GM23248 (cell line): Measurements from ENCODE around the gene SRGAP2C. TPM values are rescaled to one million over a fixed set of nuclear protein-coding genes. Genes with fewer than 3 reads are reported as not detected.
"Not testable (repeated sequence)": the region's sequence is repeated elsewhere in the genome, so short reads cannot be mapped to it uniquely, and the experiment has no call there.

Experiments used
- DNase-seq: peaks from one replicate; pipeline ENCODE4 v3.0.0-alpha.2; 2015
- H2AFZ ChIP-seq: fragments of 200-600 bp; sonication (generic); 2 replicates; pipeline ENCODE4 v1.6.1; 2016; ENCODE audit warnings: antibody characterized with exemption
- H3F3A ChIP-seq: fragments of 200-600 bp; sonication (generic); 2 replicates; pipeline ENCODE4 v1.6.1; 2016; ENCODE audit warnings: mild to moderate bottlenecking, antibody characterized with exemption, mixed run types; ENCODE audit not compliant: insufficient read depth
- H3K27ac ChIP-seq: fragments of 200-600 bp; sonication (generic); 2 replicates; pipeline ENCODE4 v1.5.1; 2016; ENCODE audit warnings: mild to moderate bottlenecking
- H3K27me3 ChIP-seq: fragments of 200-600 bp; sonication (generic); replicated peaks from 2 replicates; pipeline ENCODE4 v1.6.1; 2016; ENCODE audit warnings: mild to moderate bottlenecking; ENCODE audit not compliant: insufficient read depth
- H3K36me3 ChIP-seq: fragments of 200-600 bp; sonication (generic); 2 replicates; pipeline ENCODE4 v1.6.1; 2016; ENCODE audit warnings: low read depth, mild to moderate bottlenecking
- H3K4me1 ChIP-seq: fragments of 200-600 bp; sonication (generic); 2 replicates; pipeline ENCODE4 v1.6.1; 2016; ENCODE audit warnings: mild to moderate bottlenecking; ENCODE audit not compliant: insufficient read depth
- H3K4me2 ChIP-seq: fragments of 200-600 bp; sonication (generic); one replicate; pipeline ENCODE4 v1.6.1; 2016; ENCODE audit warnings: mild to moderate bottlenecking; ENCODE audit not compliant: unreplicated experiment
- H3K4me3 ChIP-seq: fragments of 200-600 bp; sonication (generic); 2 replicates; pipeline ENCODE4 v1.5.1; 2016; ENCODE audit warnings: mild to moderate bottlenecking
- H3K79me2 ChIP-seq: fragments of 200-600 bp; sonication (generic); 2 replicates; pipeline ENCODE4 v1.6.1; 2016; ENCODE audit warnings: mild to moderate bottlenecking; ENCODE audit not compliant: insufficient read depth
- H3K9ac ChIP-seq: fragments of 200-600 bp; sonication (generic); 2 replicates; pipeline ENCODE4 v1.6.1; 2016; ENCODE audit warnings: mild to moderate bottlenecking
- H3K9me2 ChIP-seq: fragments of 200-600 bp; sonication (generic); 2 replicates; pipeline ENCODE4 v1.6.1; 2016; ENCODE audit warnings: mixed run types, mild to moderate bottlenecking, moderate library complexity; ENCODE audit not compliant: insufficient read depth
- H3K9me3 ChIP-seq: fragments of 200-600 bp; sonication (generic); one replicate; pipeline ENCODE4 v1.6.1; 2017; ENCODE audit warnings: low read depth
- H4K20me1 ChIP-seq: fragments of 200-600 bp; sonication (generic); 2 replicates; pipeline ENCODE4 v1.6.0; 2016; ENCODE audit not compliant: insufficient read depth
- WGBS, 2 experiments: methylation state at CpG; one replicate each; pipeline ENCODE4 v1.1.6; 2015 to 2017; ENCODE audit warnings: low lambda C conversion rate in 2 of 2, low coverage in 1 of 2; ENCODE audit errors: missing lambda C conversion rate in 2 of 2; 5-methylcytosine and 5-hydroxymethylcytosine counted together
- in situ Hi-C: fragments of 300-500 bp; cut with MboI; formaldehyde crosslinking; loops from 2 replicates; pipeline ENCODE4 v1.15.0; 2020
- polyA plus RNA-seq: library from polyadenylated mRNA; unstranded; fragments of >200 nt; fragmentation: Nextera tagmentation; extraction: Ambion mirVana; gene quantifications from 2 replicates; pipeline ENCODE4 v1.2.1, GENCODE V29; 2016
- total RNA-seq: library from RNA; depleted of rRNA; stranded (reverse); fragments of >200 nt; shearing (Covaris generic); gene quantifications from 2 replicates; pipeline ENCODE4 v1.2.3, GENCODE V29; 2014

Gene SRGAP2C
- total and polyA plus RNA-seq, 2 experiments from 2014 or later, result 15.6 to 21.5 TPM

DNA sequence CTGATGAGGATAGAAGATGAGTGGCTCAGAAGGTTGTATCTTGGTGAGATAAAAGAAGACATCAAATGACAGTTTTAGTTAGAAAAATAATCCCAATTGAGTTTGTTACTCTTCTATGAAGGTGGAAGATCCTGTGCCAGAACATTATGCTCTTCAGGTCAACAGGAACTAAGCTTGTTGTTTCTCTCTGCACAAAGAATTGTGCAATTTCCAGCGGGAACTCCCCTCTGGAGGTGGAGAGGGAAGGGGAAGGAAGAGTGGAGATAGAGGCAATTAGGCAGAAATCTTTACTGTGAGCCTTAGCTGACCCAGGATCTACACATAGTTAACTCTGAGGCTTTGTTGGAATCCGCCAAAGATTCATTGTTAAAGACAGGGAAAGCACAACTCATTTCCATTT lies 77.4 kb downstream of the SRGAP2C start:
- DNase-seq, H3K36me3 ChIP-seq, H3K79me2 ChIP-seq, H3K27me3 ChIP-seq, H3K9me2 ChIP-seq, H2AFZ ChIP-seq, H3K9me3 ChIP-seq, H3K9ac ChIP-seq, H3K4me1 ChIP-seq, H3F3A ChIP-seq, H4K20me1 ChIP-seq, H3K4me3 ChIP-seq, in situ Hi-C loops, H3K4me2 ChIP-seq, H3K27ac ChIP-seq: not testable (repeated sequence)
- WGBS, 2 experiments, result 80 to 100% methylated on average over 1 of the region's 2 CpGs

DNA sequence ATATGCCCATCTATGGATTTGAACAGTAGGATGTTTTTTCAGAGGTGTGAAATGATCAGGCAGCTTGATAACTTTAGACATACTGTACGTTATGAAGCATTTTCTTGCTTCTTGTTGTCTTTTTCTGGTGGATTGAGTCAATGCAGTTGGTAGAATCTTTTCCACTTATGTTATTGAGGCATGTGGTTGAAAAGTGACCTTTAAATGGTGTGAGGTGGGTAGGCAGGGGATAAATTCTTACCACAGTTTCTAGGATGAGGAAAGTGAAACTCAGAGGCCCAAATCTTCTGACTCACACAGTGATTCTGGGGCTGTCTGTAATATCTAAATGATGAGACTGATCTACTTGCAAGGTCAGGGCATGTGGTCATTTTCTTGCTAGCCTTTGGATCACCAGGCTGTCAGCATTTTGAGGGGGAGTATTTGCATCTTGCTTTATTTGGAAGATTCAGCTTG lies 79.0 kb downstream of the SRGAP2C start:
- not testable (repeated sequence) for H4K20me1 ChIP-seq
- peak; percentile 57 for DNase-seq
- H3K27ac ChIP-seq, result peak overlapping the region; percentile 59

DNA sequence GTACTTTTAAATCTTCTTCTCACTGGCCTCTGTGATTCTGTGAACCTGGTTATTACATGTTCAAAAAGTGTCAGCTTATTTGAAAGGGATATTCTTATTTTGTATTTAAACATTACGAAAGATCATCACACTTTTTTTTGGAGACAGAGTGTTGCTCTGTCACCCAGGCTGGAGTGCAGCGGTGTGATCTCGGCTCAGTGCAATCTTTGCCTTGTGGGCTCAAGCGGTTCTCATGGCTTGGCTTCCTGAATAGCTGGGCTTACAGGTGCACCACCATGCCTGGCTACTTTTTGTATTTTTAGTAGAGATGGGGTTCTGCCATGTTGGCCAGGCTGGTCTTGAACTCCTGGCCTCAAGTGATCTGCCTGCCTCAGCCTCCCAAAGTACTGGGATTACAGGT lies 82.3 kb downstream of the SRGAP2C start:
- H3K4me3 ChIP-seq, in situ Hi-C loops, H3K9ac ChIP-seq, H3K4me2 ChIP-seq, H4K20me1 ChIP-seq, H3K79me2 ChIP-seq, H3K4me1 ChIP-seq, H3K9me3 ChIP-seq, H3K27me3 ChIP-seq, DNase-seq, H3K36me3 ChIP-seq, H3K27ac ChIP-seq, H2AFZ ChIP-seq, H3F3A ChIP-seq, H3K9me2 ChIP-seq: not testable (repeated sequence)
- WGBS, 2 experiments, result 100% methylated on average over 3 of the region's 4 CpGs

More for the DNA sequence above, 79.0 kb downstream of the SRGAP2C start:
- H3F3A ChIP-seq, H3K9me3 ChIP-seq, H3K36me3 ChIP-seq, H3K4me2 ChIP-seq, H2AFZ ChIP-seq, H3K9me2 ChIP-seq, H3K4me1 ChIP-seq, in situ Hi-C loops, H3K79me2 ChIP-seq, H3K27me3 ChIP-seq, H3K4me3 ChIP-seq: not testable (repeated sequence)
- WGBS, 2 experiments, result 0% methylated on average over 1 of the region's 1 CpG; no CpG with 5 or more reads in 1 of the 2 experiments
- H3K9ac ChIP-seq, result 0 out of 2 replicates have a peak overlapping the region, but pooled peaks have one; percentile 36

DNA sequence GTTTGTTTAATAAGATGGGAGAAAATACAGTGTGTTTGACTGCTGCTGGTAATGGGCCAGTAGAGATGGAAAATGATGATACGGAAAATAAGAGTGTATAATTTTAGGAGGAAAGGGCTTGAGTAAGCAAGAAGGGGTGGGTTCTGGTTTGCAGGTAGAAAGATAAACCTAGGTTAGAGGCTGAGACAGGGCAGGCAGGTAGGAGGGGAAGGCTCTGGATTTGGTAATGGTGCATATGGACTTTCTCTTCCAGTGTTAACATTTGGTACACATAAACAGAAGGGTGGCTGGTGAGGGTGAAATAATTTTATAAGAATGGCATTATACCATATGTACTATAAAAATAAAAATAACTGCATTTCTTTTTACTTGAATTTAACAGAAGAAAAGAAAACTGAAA lies 84.5 kb downstream of the SRGAP2C start:
- H3F3A ChIP-seq, H3K36me3 ChIP-seq, H2AFZ ChIP-seq, H3K4me2 ChIP-seq, H3K27ac ChIP-seq, DNase-seq, H3K27me3 ChIP-seq, H3K4me3 ChIP-seq, H3K79me2 ChIP-seq, H3K9me3 ChIP-seq, H4K20me1 ChIP-seq, H3K9me2 ChIP-seq, H3K4me1 ChIP-seq, H3K9ac ChIP-seq, in situ Hi-C loops: not testable (repeated sequence)
- WGBS, 2 experiments, result no CpG with 5 or more reads among the region's 1 CpG

DNA sequence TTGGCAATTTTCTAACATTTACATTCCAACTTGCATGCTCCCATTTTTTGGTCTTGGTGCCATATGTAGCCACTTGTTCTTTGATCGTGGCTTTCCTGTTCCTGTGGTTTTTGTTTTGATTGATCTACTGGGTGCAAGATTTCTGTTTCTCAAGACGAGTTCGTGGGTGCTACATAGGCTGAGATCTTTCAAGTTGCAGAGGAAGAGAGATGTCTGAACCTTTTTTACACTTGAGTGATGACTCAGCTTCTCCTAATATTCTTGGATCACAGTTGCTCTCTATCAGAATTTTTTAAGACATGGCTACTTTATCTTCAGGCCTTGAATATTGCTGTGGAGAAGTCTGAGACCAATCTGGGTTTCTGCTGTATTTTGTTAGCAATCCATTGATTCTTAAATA lies 85.2 kb downstream of the SRGAP2C start:
- H3K36me3 ChIP-seq, H3K4me2 ChIP-seq, H3K79me2 ChIP-seq, H3K4me1 ChIP-seq, H3K9me3 ChIP-seq, H3K4me3 ChIP-seq, H4K20me1 ChIP-seq, in situ Hi-C loops, H3K9ac ChIP-seq, H3K9me2 ChIP-seq, H3K27me3 ChIP-seq, H3K27ac ChIP-seq, DNase-seq, H2AFZ ChIP-seq, H3F3A ChIP-seq: not testable (repeated sequence)
- WGBS, 2 experiments, result 0% methylated on average over 1 of the region's 3 CpGs; no CpG with 5 or more reads in 1 of the 2 experiments

DNA sequence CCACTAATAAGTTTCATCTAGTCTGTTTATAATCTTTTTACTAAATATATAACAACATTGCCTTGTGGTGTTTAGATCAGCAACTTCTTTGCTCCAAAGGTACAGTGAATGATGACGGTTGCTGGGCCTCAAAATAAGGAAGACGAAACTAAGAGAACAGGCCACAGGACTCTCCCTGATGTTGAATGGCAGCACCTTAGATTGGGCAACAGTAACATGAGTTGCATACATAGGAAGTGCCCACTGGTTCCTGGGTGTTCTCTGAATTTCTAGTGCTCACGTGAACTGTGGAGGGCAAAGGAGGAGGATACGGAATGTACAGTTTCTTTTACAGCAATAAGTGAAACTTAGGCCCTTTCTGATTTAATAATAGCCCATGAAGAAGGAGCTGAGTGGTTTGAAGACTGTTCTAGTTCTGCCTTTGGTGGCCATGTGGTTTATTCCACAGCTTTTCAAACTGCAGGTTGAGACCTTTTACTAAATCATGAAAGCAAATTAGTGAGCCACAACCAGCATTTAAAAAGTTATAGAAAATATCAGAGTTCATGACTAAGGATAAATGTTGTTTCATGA lies 86.5 kb downstream of the SRGAP2C start:
- H3K27me3 ChIP-seq, H3K9me2 ChIP-seq, H3K9me3 ChIP-seq, H3K79me2 ChIP-seq, H4K20me1 ChIP-seq, H3K4me1 ChIP-seq, H3F3A ChIP-seq, H3K4me3 ChIP-seq, H3K27ac ChIP-seq, H2AFZ ChIP-seq, in situ Hi-C loops, DNase-seq, H3K4me2 ChIP-seq, H3K36me3 ChIP-seq, H3K9ac ChIP-seq: not testable (repeated sequence)
- 95 to 100% methylated on average over 2 of the region's 4 CpGs for WGBS, 2 experiments

DNA sequence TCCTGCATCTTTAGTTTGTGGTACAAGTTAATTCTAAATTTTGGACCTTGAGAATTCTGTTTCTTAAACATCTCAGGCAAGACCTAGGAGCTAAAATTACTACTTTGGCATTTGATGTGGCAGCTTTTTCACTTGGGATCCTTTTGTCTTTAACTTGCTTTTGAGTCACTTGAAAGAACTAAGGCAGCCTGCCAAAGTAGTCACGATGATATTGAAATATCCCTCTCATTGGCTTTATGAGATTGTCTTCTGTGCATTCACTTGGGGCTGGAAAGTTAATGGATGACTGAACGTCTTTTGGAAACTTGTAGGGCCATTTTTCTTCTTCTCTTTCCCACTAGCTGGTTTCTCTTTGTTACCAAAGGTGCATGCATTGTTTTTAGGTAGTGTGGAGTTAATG lies 90.7 kb downstream of the SRGAP2C start:
- in situ Hi-C loops, H3K27ac ChIP-seq, H3K9me3 ChIP-seq, H3K4me2 ChIP-seq, H2AFZ ChIP-seq, H3K36me3 ChIP-seq, H3K27me3 ChIP-seq, H3F3A ChIP-seq, H3K79me2 ChIP-seq, H3K4me3 ChIP-seq, H3K4me1 ChIP-seq, H3K9me2 ChIP-seq, H4K20me1 ChIP-seq, H3K9ac ChIP-seq: not testable (repeated sequence)
- WGBS, 2 experiments, result 30 to 31% methylated on average over 2 of the region's 2 CpGs
- DNase-seq, result peak; percentile 56

DNA sequence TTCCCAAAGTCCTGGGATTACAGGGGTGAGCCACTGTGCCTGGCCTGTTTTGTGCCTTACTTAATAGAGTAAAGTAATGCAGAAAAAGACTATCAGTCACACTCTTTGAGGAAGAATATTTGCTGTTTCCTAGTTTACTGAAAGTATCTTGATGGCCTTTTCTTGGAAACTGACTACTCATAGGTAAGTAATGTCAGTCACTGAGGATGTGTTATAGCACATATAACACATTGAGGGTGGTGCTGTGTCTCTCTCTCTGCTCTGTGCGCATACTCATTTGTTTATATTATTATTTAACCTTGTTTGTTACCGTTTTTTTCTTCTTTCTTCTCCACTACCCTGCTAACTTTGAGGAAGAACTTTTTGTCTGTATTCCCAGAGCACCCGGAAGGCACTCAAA lies 93.4 kb downstream of the SRGAP2C start:
- WGBS, 2 experiments, result 80 to 83% methylated on average over 1 of the region's 3 CpGs

More for the DNA sequence above, 93.4 kb downstream of the SRGAP2C start:
- H3K4me3 ChIP-seq, H4K20me1 ChIP-seq, H3K9ac ChIP-seq, DNase-seq, H3K4me2 ChIP-seq, H2AFZ ChIP-seq, H3K79me2 ChIP-seq, H3K36me3 ChIP-seq, in situ Hi-C loops, H3F3A ChIP-seq, H3K9me2 ChIP-seq, H3K4me1 ChIP-seq, H3K9me3 ChIP-seq, H3K27ac ChIP-seq, H3K27me3 ChIP-seq: not testable (repeated sequence)
